Endodermal cell (in vitro differentiated cells): ENCODE results near the gene DNLZ. TPM values are rescaled to one million over a fixed set of nuclear protein-coding genes. Genes with fewer than 3 reads are reported as not detected.

Experiments
- DNase-seq: peaks from one replicate; pipeline ENCODE4 v3.0.0-alpha.2; 2017
- H3K27ac ChIP-seq: 2 replicates; pipeline ENCODE4 v1.5.1; 2013; ENCODE audit warnings: mild to moderate bottlenecking, low read depth, low read length, moderate library complexity
- H3K27me3 ChIP-seq: 2 replicates; pipeline ENCODE4 v1.6.1; 2013; ENCODE audit warnings: mild to moderate bottlenecking, low read length, moderate library complexity; ENCODE audit not compliant: insufficient read depth, control insufficient read depth, poor library complexity, severe bottlenecking
- H3K36me3 ChIP-seq: 2 replicates; pipeline ENCODE4 v1.7.0; 2013; ENCODE audit warnings: mild to moderate bottlenecking, low read length, moderate library complexity; ENCODE audit not compliant: control insufficient read depth, insufficient read depth
- H3K4me1 ChIP-seq: one replicate; pipeline ENCODE4 v1.7.0; 2013; ENCODE audit warnings: low read length; ENCODE audit not compliant: control insufficient read depth, insufficient read depth
- H3K4me3 ChIP-seq: 2 replicates; pipeline ENCODE4 v1.5.1; 2013; ENCODE audit warnings: mild to moderate bottlenecking, low read length, moderate library complexity
- H3K9ac ChIP-seq: 2 replicates; pipeline ENCODE4 v1.6.1; 2013; ENCODE audit warnings: mild to moderate bottlenecking, low read length, moderate library complexity; ENCODE audit not compliant: poor library complexity, severe bottlenecking; ENCODE audit errors: extremely low read depth
- H3K9me3 ChIP-seq: 2 replicates; pipeline ENCODE4 v1.6.1; 2013; ENCODE audit warnings: mild to moderate bottlenecking, low read length, moderate library complexity; ENCODE audit not compliant: control insufficient read depth
- H3K27ac Mint-ChIP-seq: 2 replicates; pipeline ENCODE4 v1.8.0; 2020; ENCODE audit warnings: mixed read lengths
- H3K27me3 Mint-ChIP-seq: 2 replicates; pipeline ENCODE4 v1.8.0; 2021; ENCODE audit warnings: mild to moderate bottlenecking, mixed read lengths; ENCODE audit not compliant: insufficient read depth
- H3K36me3 Mint-ChIP-seq: 2 replicates; pipeline ENCODE4 v1.8.0; 2020; ENCODE audit warnings: low read depth, mixed read lengths
- H3K4me1 Mint-ChIP-seq: 2 replicates; pipeline ENCODE4 v1.8.0; 2020; ENCODE audit warnings: mixed read lengths
- H3K4me3 Mint-ChIP-seq: 2 replicates; pipeline ENCODE4 v1.8.0; 2020; ENCODE audit warnings: mild to moderate bottlenecking, moderate library complexity, mixed read lengths
- H3K9me3 Mint-ChIP-seq: 2 replicates; pipeline ENCODE4 v1.8.0; 2020; ENCODE audit warnings: mild to moderate bottlenecking, mixed read lengths
- CTCF ChIP-seq: fragments of 200-600 bp; sonication (generic); conservative IDR thresholded peaks from 2 replicates; pipeline ENCODE4 v1.5.0; 2021; ENCODE audit warnings: antibody characterized with exemption, mild to moderate bottlenecking
- WGBS, 2 experiments: methylation state at CpG; one replicate each; pipeline versions ENCODE4 v1.1.5 to v1.1.7; 2013; ENCODE audit warnings: missing lambda C conversion rate in 2 of 2, mixed read lengths in 1 of 2; ENCODE audit not compliant: insufficient coverage in 1 of 2, insufficient read length in 1 of 2; 5-methylcytosine and 5-hydroxymethylcytosine counted together
- total RNA-seq, 2 donors: library from RNA; stranded (reverse); fragmentation: NEBNext Ultra II Directional in 1 of 2; extraction: Animal tissue kit (Norgen Biotek cat#: 25700) in 1 of 2; gene quantifications; 2 replicates in 1 of 2; 3 replicates in 1 of 2; pipeline ENCODE4 v1.2.1, GENCODE V29; 2021

Gene DNLZ
- total RNA-seq, 2 donors from 2014 or later = 12.6 to 20.1 TPM

GRCh38 chr9:136379401-136379800, 15.9 kb upstream of the DNLZ start:
- TF ChIP-seq CTCF = no peak
- H3K4me1 Mint-ChIP-seq = no peaks in the 10 kb centered on the region
- H3K4me3 Mint-ChIP-seq = no peak overlapping the region
- no peaks in the 10 kb centered on the region for H3K27me3 ChIP-seq
- H3K27ac ChIP-seq = no peak overlapping the region
- no peaks in the 10 kb centered on the region for H3K27me3 Mint-ChIP-seq
- H3K27ac Mint-ChIP-seq = no peak overlapping the region
- H3K36me3 ChIP-seq = peaks cover 30% of the 10 kb centered on the region
- H3K9me3 Mint-ChIP-seq = no peaks in the 10 kb centered on the region
- H3K9me3 ChIP-seq = no peaks in the 10 kb centered on the region
- no peaks in the 10 kb centered on the region for H3K4me1 ChIP-seq
- H3K9ac ChIP-seq = no peak overlapping the region
- 93 to 97% methylated on average over 10 to 11 of the region's 11 CpGs for WGBS, 2 experiments
- H3K36me3 Mint-ChIP-seq = peaks cover 15% of the 10 kb centered on the region
- no peak overlapping the region for H3K4me3 ChIP-seq
- DNase-seq = no peak

GRCh38 chr9:136379003-136379287, 15.4 kb upstream of the DNLZ start:
- no peak overlapping the region for H3K27ac ChIP-seq
- 90 to 95% methylated on average over 11 to 18 of the region's 18 CpGs for WGBS, 2 experiments
- no peak overlapping the region for H3K4me3 ChIP-seq
- no peaks in the 10 kb centered on the region for H3K4me1 Mint-ChIP-seq
- H3K4me3 Mint-ChIP-seq = no peak overlapping the region
- H3K36me3 ChIP-seq = peaks cover 26% of the 10 kb centered on the region
- TF ChIP-seq CTCF = no peak
- peaks cover 10% of the 10 kb centered on the region for H3K36me3 Mint-ChIP-seq
- H3K9ac ChIP-seq = no peak overlapping the region
- H3K27me3 Mint-ChIP-seq = no peaks in the 10 kb centered on the region
- H3K27me3 ChIP-seq = no peaks in the 10 kb centered on the region
- no peak overlapping the region for H3K27ac Mint-ChIP-seq
- H3K9me3 ChIP-seq = no peaks in the 10 kb centered on the region
- no peak for DNase-seq
- H3K4me1 ChIP-seq = no peaks in the 10 kb centered on the region
- no peaks in the 10 kb centered on the region for H3K9me3 Mint-ChIP-seq

- no peak overlapping the region for H3K9ac ChIP-seq
- no peaks in the 10 kb centered on the region for H3K9me3 Mint-ChIP-seq
- H3K9me3 ChIP-seq = no peaks in the 10 kb centered on the region
- H3K27ac ChIP-seq = no peak overlapping the region
- no peak overlapping the region for H3K27ac Mint-ChIP-seq
- no peaks in the 10 kb centered on the region for H3K4me1 Mint-ChIP-seq
- H3K4me1 ChIP-seq = no peaks in the 10 kb centered on the region
- DNase-seq = no peak
- no peaks in the 10 kb centered on the region for H3K27me3 ChIP-seq
- TF ChIP-seq CTCF = no peak
- peaks cover 21% of the 10 kb centered on the region for H3K36me3 ChIP-seq
- WGBS, 2 experiments = 91 to 93% methylated on average over 20 to 28 of the region's 28 CpGs
- peaks cover 8% of the 10 kb centered on the region for H3K36me3 Mint-ChIP-seq
- H3K27me3 Mint-ChIP-seq = no peaks in the 10 kb centered on the region
- H3K4me3 Mint-ChIP-seq = no peak overlapping the region
- H3K4me3 ChIP-seq = no peak overlapping the region
These were observed 14.8 kb upstream of the DNLZ start for GRCh38 chr9:136378170-136379002.
